Stimulated activated CD4-positive, alpha-beta T cell treated with anti-CD3 and anti-CD28 coated beads, Interleukin-1b, Interleukin-23, amount 100 ng/mL, for 4 hours (primary cell): ENCODE results near the gene MYL4.

Source experiments
- DNase-seq, 2 donors: peaks; one replicate each; pipeline ENCODE4 v3.0.0-alpha.2; 2020; ENCODE audit warnings: low read depth in 2 of 2

MYL4 gene

GRCh38 chr17:47273245-47273644 lies 64.1 kb downstream of the MYL4 start:
- no peak for DNase-seq
